ENCODE measurements around the gene HOXB3. TPM values are rescaled to one million over a fixed set of nuclear protein-coding genes. Genes with fewer than 3 reads are reported as not detected.

The HOXB3 gene
- total RNA-seq, 4 donors from 2014 or later, result 1.3 to 5.5 (median 2.2) TPM

GRCh38 chr17:48515925-48516900 lies 73.8 kb downstream of the HOXB3 start:
- DNase-seq (no peak), ATAC-seq (no peak)
- no peaks in the 10 kb centered on the region for H3K9me3 ChIP-seq
- intact Hi-C loops (cut with DNase I; ENCODE audit: low total_unique reads) (no loop called here), in situ Hi-C loops (cut with MboI; ENCODE audit: low sequenced_read_pairs in 4 of 4) (no loop called here)
- peaks cover 13 to 42% (median 26%) of the 10 kb centered on the region in 3 donors for H3K27me3 ChIP-seq
- H3K4me1 ChIP-seq, result no peaks in the 10 kb centered on the region
- no peak overlapping the region for H3K4me3 ChIP-seq
- TF ChIP-seq POLR2A (IDR thresholded peaks at IDR 0.05), result no peak
- TF ChIP-seq CTCF (IDR thresholded peaks at IDR 0.05 in 4 of 5, conservative IDR thresholded peaks at IDR 0.05 in 1 of 5), result no peak
- H3K27ac ChIP-seq, result no peak overlapping the region
- no peaks in the 10 kb centered on the region for H3K36me3 ChIP-seq

DNA sequence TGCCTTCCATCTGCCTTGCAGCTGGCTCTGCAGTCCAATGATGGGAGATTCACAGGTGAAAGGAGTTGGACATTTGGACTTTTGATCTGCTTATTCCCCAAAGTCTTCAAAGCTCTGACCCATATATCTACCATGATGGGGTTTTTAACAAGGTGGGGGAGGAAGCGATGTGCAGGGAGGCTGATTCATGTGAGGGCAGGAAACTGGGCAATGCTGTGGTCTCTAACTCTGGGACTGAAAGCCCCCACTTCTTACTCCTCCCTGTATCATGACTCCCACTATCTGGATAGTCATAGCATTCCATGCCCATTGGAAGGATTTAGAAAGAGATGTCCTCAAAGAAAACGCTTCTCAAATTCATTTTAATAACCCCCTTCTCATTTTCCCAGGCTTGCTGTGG lies 75.6 kb downstream of the HOXB3 start:
- no peak for DNase-seq
- no peak overlapping the region for H3K4me3 ChIP-seq
- TF ChIP-seq CTCF (IDR thresholded peaks at IDR 0.05 in 4 of 5, conservative IDR thresholded peaks at IDR 0.05 in 1 of 5) (no peak), POLR2A (IDR thresholded peaks at IDR 0.05) (no peak)

GRCh38 chr17:48513666-48514455 lies 76.2 kb downstream of the HOXB3 start:
- intact Hi-C loops (cut with DNase I; ENCODE audit: low total_unique reads) (no loop called here), in situ Hi-C loops (cut with MboI; ENCODE audit: low sequenced_read_pairs in 4 of 4) (no loop called here)
- H3K4me3 ChIP-seq, result no peak overlapping the region
- no peak overlapping the region for H3K27ac ChIP-seq
- ATAC-seq (no peak), DNase-seq (no peak)
- no peaks in the 10 kb centered on the region for H3K9me3 ChIP-seq
- no peak for TF ChIP-seq POLR2A (IDR thresholded peaks at IDR 0.05)
- no peak for TF ChIP-seq CTCF (IDR thresholded peaks at IDR 0.05 in 4 of 5, conservative IDR thresholded peaks at IDR 0.05 in 1 of 5)
- H3K36me3 ChIP-seq, result no peaks in the 10 kb centered on the region
- H3K4me1 ChIP-seq, result no peaks in the 10 kb centered on the region
- peaks cover 13 to 40% (median 35%) of the 10 kb centered on the region in 3 donors for H3K27me3 ChIP-seq

More for the DNA sequence above, 75.6 kb downstream of the HOXB3 start:
- no peaks in the 10 kb centered on the region for H3K9me3 ChIP-seq
- no peak for ATAC-seq
- H3K27ac ChIP-seq, result no peak overlapping the region
- H3K27me3 ChIP-seq, result peaks cover 13 to 40% (median 33%) of the 10 kb centered on the region in 3 donors
- in situ Hi-C loops (cut with MboI; ENCODE audit: low sequenced_read_pairs in 4 of 4) (no loop called here), intact Hi-C loops (cut with DNase I; ENCODE audit: low total_unique reads) (no loop called here)
- no peaks in the 10 kb centered on the region for H3K4me1 ChIP-seq
- H3K36me3 ChIP-seq, result no peaks in the 10 kb centered on the region

- DNase-seq, result no peak
- H3K9me3 ChIP-seq, result no peaks in the 10 kb centered on the region
- intact Hi-C loops (cut with DNase I; ENCODE audit: low total_unique reads), result no loop called here
- no peak overlapping the region for H3K4me3 ChIP-seq
- H3K27ac ChIP-seq, result no peak overlapping the region
- H3K27me3 ChIP-seq, result peaks cover 13 to 43% (median 36%) of the 10 kb centered on the region in 3 donors
- H3K36me3 ChIP-seq, result no peaks in the 10 kb centered on the region
- no peaks in the 10 kb centered on the region for H3K4me1 ChIP-seq
- TF ChIP-seq POLR2A (IDR thresholded peaks at IDR 0.05) (no peak), CTCF (IDR thresholded peaks at IDR 0.05 in 4 of 5, conservative IDR thresholded peaks at IDR 0.05 in 1 of 5) (no peak)
- in situ Hi-C loops (cut with MboI; ENCODE audit: low sequenced_read_pairs in 4 of 4), result no loop called here
- no peak for ATAC-seq
These were observed 76.9 kb downstream of the HOXB3 start for GRCh38 chr17:48513097-48513496.

Data from gastrocnemius medialis (tissue), 4 donors.